Fibroblast of lung (primary cell): ENCODE measurements around the gene STXBP2.

ENCODE experiments used
- CTCF ChIP-seq, 2 donors: IDR thresholded peaks in 1 of 2; conservative IDR thresholded peaks in 1 of 2; 1 replicate in 1 of 2; 2 replicates in 1 of 2; pipeline ENCODE4 v1.5.1; 2011 to 2012; ENCODE audit warnings: low read length in 2 of 2, control low read depth in 1 of 2, inconsistent platforms in 1 of 2, low read depth in 1 of 2, mild to moderate bottlenecking in 1 of 2
- EZH2 ChIP-seq: IDR thresholded peaks from 2 replicates; pipeline ENCODE4 v1.5.1; 2012; ENCODE audit warnings: low read length, control low read depth, mild to moderate bottlenecking; ENCODE audit errors: missing control alignments

- TF ChIP-seq CTCF (conservative IDR thresholded peaks at IDR 0.05 in 1 of 2, IDR thresholded peaks at IDR 0.05 in 1 of 2; ENCODE audit: low read depth in 1 of 2, low read length in 2 of 2) = no peak
- TF ChIP-seq EZH2 = no peak
These were observed 13.2 kb downstream of the STXBP2 start for GRCh38 chr19:7650148-7650547.
